Stimulated activated CD4-positive, alpha-beta T cell treated with anti-CD3 and anti-CD28 coated beads, Interleukin-4, amount 100 ng/mL, for 4 hours (primary cell): ENCODE measurements around the gene GPAT2.
"Not testable (repeated sequence)": the region's sequence is repeated elsewhere in the genome, so short reads cannot be mapped to it uniquely, and the experiment has no call there.

Experiments
- DNase-seq, 2 experiments: peaks; one replicate each; pipeline ENCODE4 v3.0.0-alpha.2; 2020

Gene GPAT2

DNA sequence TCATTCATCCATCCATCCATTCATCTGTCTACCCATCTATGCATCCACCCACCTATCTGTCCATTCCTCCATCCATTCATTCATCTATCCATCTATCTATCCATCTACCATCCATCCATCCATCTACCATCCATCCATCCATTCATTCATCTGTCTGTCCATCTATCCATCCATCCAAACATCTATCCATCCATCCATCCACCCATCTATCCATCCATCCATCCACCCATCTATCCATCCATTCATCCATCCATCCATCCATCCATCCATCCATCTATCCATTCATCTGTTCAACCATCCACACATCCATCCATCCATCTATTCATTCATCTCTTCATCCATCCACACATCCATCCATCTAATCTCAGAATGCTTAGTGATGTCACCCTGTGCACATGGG, 30.0 kb upstream of the GPAT2 start:
- not testable (repeated sequence) for DNase-seq

- DNase-seq: not testable (repeated sequence)
Observed at GRCh38 chr2:96064047-96064675, 29.4 kb upstream of the GPAT2 start.

DNA sequence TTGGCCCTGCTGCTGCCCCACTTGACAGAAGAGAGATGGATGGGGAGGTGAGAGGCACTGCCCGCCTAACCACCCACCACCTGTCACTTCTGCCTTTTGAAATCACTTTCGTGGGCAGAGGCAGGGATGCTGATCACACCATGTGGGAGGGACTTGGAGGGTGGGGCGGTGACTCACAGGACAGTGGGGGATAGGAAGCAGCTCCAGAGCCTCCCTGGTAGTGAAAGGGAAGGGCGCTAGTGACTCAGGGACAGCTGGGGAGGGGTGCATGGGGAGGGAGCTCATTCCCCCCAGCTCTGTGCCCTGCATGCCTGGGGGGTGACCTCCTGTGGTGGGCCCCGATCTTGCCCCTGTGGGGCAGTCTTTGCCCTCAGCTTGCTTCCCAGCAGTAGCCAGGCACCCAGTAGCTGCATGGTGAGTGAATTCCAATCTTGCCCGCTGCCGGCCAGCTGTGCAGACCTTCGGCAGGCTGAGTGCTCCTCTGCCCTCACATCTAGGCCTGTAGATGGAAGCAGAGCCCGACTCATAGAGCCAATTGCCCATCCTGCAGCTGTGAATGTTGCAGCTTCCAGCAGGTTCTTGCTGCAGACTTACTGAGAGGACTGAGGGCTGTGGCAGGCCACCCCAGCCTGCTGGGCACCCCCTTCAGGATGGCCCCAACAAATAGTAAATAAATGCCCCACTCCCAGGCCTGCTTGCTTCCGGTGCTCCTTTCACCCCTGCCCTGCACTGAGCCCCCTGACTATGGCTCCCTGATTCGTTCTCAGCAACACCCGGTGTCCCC, 28.6 kb upstream of the GPAT2 start:
- DNase-seq: peak; percentile 5 to 58

- not testable (repeated sequence) for DNase-seq
Observed at GRCh38 chr2:96062483-96062882, 27.8 kb upstream of the GPAT2 start.

- DNase-seq: not testable (repeated sequence)
Observed at GRCh38 chr2:96061901-96062300, 27.2 kb upstream of the GPAT2 start.

GRCh38 chr2:96061197-96061817, 26.6 kb upstream of the GPAT2 start:
- DNase-seq: not testable (repeated sequence)

GRCh38 chr2:96060325-96060724, 25.6 kb upstream of the GPAT2 start:
- not testable (repeated sequence) for DNase-seq

- DNase-seq: not testable (repeated sequence)
Observed at GRCh38 chr2:96059443-96059842, 24.7 kb upstream of the GPAT2 start.

GRCh38 chr2:96055830-96056229, 21.1 kb upstream of the GPAT2 start:
- DNase-seq: not testable (repeated sequence)

DNA sequence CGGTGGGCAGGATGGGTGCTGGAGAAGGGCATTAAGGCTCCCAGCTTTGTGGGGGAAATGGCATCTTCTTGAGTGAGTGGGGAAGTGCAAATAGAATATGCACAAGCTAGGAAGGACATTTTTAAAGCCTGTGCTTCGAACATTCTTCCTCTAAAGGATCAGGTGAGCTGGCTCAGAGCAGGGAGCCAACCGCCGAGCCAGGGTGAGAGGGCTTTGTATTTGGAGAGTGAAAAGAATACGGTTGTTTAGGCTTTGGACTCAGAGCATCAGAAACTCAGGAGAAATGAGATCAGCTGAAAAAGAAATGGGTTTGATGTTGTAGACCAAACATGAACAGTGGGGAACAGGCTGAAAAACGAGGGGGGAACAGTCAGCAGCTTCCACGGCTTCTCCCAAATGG, 19.8 kb upstream of the GPAT2 start:
- DNase-seq: not testable (repeated sequence)

- not testable (repeated sequence) for DNase-seq
Observed at GRCh38 chr2:96053385-96053784, 18.7 kb upstream of the GPAT2 start.

DNA sequence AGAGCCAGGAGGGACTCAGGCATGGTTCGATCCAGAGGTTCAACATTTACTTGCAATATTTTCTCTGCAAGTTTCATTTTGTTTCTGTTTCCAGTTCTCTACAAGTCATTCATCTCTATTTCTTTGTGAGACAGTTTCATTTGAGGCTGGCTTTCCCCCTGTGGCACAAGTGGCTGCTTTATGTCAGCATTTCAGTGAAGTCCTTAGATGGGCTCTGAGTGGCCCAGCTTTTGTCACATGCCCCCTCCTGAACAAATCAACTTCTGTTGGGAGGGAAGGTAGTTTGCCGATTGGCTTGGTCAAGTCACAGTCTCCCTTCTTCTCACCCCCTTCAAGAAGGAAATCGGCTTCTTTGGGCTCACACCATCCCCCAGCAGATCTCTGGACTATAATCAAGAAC, 17.9 kb upstream of the GPAT2 start:
- DNase-seq: not testable (repeated sequence)

DNA sequence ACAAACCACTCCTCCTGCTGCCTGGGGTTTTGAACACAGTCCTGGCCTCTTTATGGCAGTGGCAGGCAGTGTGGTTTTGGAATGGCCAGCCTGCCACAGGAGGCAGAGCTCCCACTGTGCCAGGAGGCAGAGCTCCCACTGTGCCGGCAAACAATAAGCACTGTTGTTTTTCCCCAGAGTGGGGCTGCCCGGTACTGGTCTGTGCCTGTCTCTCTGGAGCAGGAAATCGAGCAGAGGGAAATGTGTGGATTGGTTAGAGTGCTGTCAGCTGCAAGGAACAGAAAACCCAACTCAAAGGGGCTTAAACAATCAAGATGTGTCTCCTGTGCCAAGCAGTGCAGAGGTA, 15.2 kb upstream of the GPAT2 start:
- not testable (repeated sequence) for DNase-seq

GRCh38 chr2:96049049-96049916, 14.6 kb upstream of the GPAT2 start:
- not testable (repeated sequence) for DNase-seq

DNA sequence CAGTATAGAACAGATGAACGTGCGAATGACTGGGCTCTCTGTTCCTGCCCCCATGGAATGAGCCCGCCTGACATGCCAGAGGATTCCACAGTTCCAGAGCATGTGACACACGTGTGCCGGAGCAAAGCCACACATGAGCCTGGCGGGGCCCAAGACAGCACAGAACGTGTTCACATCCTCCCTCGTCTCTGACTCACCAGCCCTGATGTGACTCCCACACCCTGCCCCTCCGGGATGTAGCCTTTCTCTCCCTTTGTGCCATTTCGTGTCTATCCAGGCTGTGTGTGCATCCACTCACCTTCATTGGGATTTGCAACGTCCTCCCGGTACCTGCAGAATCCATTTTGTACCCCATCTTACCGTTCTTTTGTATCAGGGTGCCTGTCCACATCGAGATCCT, 838 bp upstream of the GPAT2 start:
- not testable (repeated sequence) for DNase-seq

- DNase-seq: not testable (repeated sequence)
Observed at GRCh38 chr2:96033997-96034396, 719 bp downstream of the GPAT2 start.

DNA sequence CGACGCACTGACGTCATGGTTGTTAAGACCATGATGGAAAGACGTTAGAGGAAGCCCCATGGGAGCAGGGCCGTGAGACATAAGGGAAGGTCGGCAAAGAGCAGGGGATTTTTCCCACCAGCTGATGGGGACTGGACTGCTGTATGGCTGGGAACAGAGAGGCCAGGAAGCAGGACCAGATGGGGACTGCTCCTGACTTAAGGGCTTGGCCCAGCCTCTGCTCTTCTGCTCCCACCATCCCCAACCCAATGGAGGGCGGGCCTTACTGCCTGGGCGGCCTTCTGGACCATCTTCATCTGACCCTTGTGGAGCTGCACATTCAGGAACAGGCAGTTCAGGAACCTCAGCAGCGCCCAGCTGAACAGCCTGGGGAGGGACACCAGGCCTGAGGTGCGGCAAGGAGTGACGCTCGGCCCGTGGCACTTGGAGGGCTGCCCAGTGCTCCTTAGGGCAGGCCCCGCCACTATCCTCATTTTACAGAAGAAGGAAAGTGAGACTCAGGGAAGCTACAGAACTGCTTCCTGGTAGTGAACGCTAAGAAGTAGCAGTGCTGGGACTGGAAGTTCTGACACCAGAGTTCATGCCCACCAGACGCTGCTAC, 6.9 kb downstream of the GPAT2 start:
- DNase-seq: not testable (repeated sequence)

GRCh38 chr2:96025755-96026154, 9.0 kb downstream of the GPAT2 start:
- DNase-seq: not testable (repeated sequence)

- DNase-seq: no peak
Observed at GRCh38 chr2:96025194-96025492, 9.6 kb downstream of the GPAT2 start.

GRCh38 chr2:96024336-96025193, 10.2 kb downstream of the GPAT2 start:
- DNase-seq: no peak

DNA sequence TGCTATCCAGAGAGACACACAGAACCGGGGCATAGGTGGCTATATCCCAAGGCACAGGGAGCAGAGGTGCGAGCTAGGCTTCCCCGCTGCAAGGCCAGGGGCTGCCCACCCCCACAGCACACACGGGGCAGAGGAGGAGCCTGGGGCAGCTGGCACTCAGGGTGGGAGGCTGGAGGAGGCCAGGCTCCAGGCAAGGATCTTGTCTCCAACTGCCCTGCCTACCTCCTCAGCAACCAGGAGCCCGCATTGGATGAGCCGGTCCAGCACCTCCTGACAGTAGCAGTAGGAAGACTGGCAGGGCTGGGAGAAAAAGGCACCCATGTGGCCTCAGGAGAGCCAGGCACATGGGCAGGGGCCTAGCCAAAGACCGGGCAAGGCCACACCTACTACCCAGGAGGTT, 11.0 kb downstream of the GPAT2 start:
- DNase-seq: not testable (repeated sequence)
